ENCODE measurements around the gene GATAD2B. TPM values are rescaled to one million over a fixed set of nuclear protein-coding genes. Genes with fewer than 3 reads are reported as not detected.

The GATAD2B gene
- total and polyA plus RNA-seq, 2 donors (not counting 3 experiments of a cell fraction or from before 2014, with no cell fraction given): 8.5 to 46.3 TPM

DNA sequence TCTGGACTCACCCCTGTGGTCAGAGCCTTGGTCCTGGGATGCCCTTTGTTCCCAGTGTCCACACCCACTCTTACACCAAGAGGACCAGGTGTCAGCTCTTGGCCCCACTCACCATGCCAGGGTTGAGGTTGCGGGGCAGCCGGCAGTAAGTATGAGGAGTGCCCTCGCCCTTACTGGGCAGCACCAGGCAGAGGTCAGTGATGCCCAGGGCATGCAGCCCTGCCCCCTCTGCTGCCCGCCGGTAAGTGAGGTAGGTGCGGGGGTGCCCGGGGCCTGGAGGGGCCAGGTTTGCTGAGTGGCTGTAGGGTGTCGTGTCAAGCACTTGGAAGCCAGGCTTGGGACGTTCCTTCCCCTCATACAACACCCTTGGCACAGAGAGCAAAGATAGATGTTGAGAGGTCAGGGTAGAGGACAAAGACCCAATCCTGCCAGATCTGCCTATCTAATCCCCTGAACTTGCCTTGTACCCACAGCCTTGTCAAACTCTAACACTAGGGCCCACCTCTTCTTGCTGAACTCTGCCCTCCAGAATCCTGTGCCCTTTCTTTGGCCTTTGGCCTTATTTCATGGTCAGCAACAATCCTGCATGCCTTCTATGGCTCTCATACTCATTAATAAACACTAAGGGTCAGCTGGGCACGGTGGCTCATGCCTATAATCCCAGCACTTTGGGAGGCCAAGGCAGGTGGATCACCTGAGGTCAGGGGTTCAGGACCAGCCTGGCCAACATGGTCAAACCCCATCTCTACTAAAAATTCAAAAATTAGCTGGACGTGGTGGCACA, 20.2 kb upstream of the GATAD2B start:
- dilution Hi-C loops (cut with MboI; ENCODE audit: extremely low pct_ligation_motif_present, low sequenced_read_pairs) (no loop called here), intact Hi-C loops (cut with micrococcal nuclease) (no loop called here)
- Histone ChIP-seq H3K4me1 (ENCODE audit: control insufficient read depth, extremely low read depth, insufficient read depth, low read length) (peaks cover 9% of the 10 kb centered on the region), H3K9me3 (replicated peaks; ENCODE audit: control insufficient read depth, insufficient read depth, low read length) (no peaks in the 10 kb centered on the region), H3K79me2 (ENCODE audit: control insufficient read depth, insufficient read depth, low read length) (peaks cover 16% of the 10 kb centered on the region), H2AFZ (ENCODE audit: low read depth, low read length) (no peak overlapping the region), H3K4me3 (replicated peaks in 1 of 3; ENCODE audit: insufficient read depth in 1 of 3, low read depth in 1 of 3, low read length in 3 of 3) (no peak overlapping the region), H4K20me1 (replicated peaks; ENCODE audit: control insufficient read depth, extremely low read depth, insufficient read depth, low read length) (no peaks in the 10 kb centered on the region), H3K27ac (ENCODE audit: insufficient read depth, low read depth, low read length) (no peak overlapping the region), H3K9ac (replicated peaks; ENCODE audit: extremely low read depth, insufficient read depth, low read length) (no peak overlapping the region), H3K36me3 (ENCODE audit: control insufficient read depth in 2 of 2, extremely low read depth in 1 of 2, insufficient read depth in 2 of 2, low read length in 2 of 2) (peaks cover 2 to 36% of the 10 kb centered on the region in 2 experiments), H3K9me1 (replicated peaks; ENCODE audit: control insufficient read depth, extremely low read depth, insufficient read depth, low read length) (no peaks in the 10 kb centered on the region), H3K27me3 (ENCODE audit: control insufficient read depth in 2 of 2, insufficient read depth in 2 of 2, low read length in 2 of 2) (no peaks in the 10 kb centered on the region), H3K4me2 (ENCODE audit: insufficient read depth, low read length) (no peak overlapping the region)
- BruUV-seq (replicated peaks): no TSS peak
- ChIA-PET CTCF (interaction anchor here (3.9 to 5.3 kb wide), 3 partner anchors 15 to 121 kb away, joined by 34 to 65 read pairs (median 37); partner anchors contain the start of gene CREB3L4), POLR2A (interaction anchor here (0.6 kb wide), 1 partner anchor 47 kb away, joined by 8 read pairs; no protein-coding TSS in a partner anchor)
- TF ChIP-seq POLR2AphosphoS5 (IDR thresholded peaks at IDR 0.05; ENCODE audit: insufficient read depth, low read depth, low read length) (no peak), FOS (IDR thresholded peaks at IDR 0.05; ENCODE audit: borderline replicate concordance, insufficient read depth, low read length) (no peak), MYC (IDR thresholded peaks at IDR 0.05; ENCODE audit: low read depth, low read length) (no peak)
- TF ChIP-seq, protein P1, sequence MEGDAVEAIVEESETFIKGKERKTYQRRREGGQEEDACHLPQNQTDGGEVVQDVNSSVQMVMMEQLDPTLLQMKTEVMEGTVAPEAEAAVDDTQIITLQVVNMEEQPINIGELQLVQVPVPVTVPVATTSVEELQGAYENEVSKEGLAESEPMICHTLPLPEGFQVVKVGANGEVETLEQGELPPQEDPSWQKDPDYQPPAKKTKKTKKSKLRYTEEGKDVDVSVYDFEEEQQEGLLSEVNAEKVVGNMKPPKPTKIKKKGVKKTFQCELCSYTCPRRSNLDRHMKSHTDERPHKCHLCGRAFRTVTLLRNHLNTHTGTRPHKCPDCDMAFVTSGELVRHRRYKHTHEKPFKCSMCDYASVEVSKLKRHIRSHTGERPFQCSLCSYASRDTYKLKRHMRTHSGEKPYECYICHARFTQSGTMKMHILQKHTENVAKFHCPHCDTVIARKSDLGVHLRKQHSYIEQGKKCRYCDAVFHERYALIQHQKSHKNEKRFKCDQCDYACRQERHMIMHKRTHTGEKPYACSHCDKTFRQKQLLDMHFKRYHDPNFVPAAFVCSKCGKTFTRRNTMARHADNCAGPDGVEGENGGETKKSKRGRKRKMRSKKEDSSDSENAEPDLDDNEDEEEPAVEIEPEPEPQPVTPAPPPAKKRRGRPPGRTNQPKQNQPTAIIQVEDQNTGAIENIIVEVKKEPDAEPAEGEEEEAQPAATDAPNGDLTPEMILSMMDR (IDR thresholded peaks at IDR 0.05; ENCODE audit: extremely low read depth in 1 of 2, insufficient read depth in 1 of 2, low read depth in 1 of 2, low read length in 2 of 2): no peak
- DNase-seq (ENCODE audit: low read depth, low spot score) (no peak), FAIRE-seq (no peak)

Data from endothelial cell of umbilical vein (primary cell).